ENCODE results near the gene TMCC2.
"Not testable (repeated sequence)": the region's sequence is repeated elsewhere in the genome, so short reads cannot be mapped to it uniquely, and the experiment has no call there.

The TMCC2 gene

GRCh38 chr1:205227584-205228013 is at the start of gene TMCC2:
Gene TMCC2, plus strand, starts transcription at chr1:205227946. Its CDS starts 619 bp downstream, at chr1:205228565.
- Histone ChIP-seq H3K36me3 (ENCODE audit: control insufficient read depth, insufficient read depth, low read length) (no peaks in the 10 kb centered on the region), H3K27me3 (replicated peaks; ENCODE audit: control insufficient read depth, insufficient read depth, low read length) (no peaks in the 10 kb centered on the region), H3K4me3 (replicated peaks; ENCODE audit: low read depth, low read length) (peak within 1 kb of the TSS; percentile 63)
- TF ChIP-seq CTCF (IDR thresholded peaks at IDR 0.05; ENCODE audit: insufficient read depth, low read length, poor library complexity, severe bottlenecking), result no peak
- peak; percentile 90 for DNase-seq (ENCODE audit: extremely low read depth, insufficient read length)

GRCh38 chr1:205179842-205180241 is 47.9 kb upstream of the TMCC2 start:
- no peak for TF ChIP-seq CTCF (IDR thresholded peaks at IDR 0.05; ENCODE audit: insufficient read depth, low read length, poor library complexity, severe bottlenecking)
- DNase-seq (ENCODE audit: extremely low read depth, insufficient read length), result no peak
- no peak overlapping the region for H3K4me3 ChIP-seq (replicated peaks; ENCODE audit: low read depth, low read length)
- no peaks in the 10 kb centered on the region for H3K27me3 ChIP-seq (replicated peaks; ENCODE audit: control insufficient read depth, insufficient read depth, low read length)
- no peaks in the 10 kb centered on the region for H3K36me3 ChIP-seq (ENCODE audit: control insufficient read depth, insufficient read depth, low read length)

GRCh38 chr1:205180331-205180730 is 47.4 kb upstream of the TMCC2 start:
- not testable (repeated sequence) for DNase-seq (ENCODE audit: extremely low read depth, insufficient read length); H3K27me3 ChIP-seq (replicated peaks; ENCODE audit: control insufficient read depth, insufficient read depth, low read length); H3K36me3 ChIP-seq (ENCODE audit: control insufficient read depth, insufficient read depth, low read length); H3K4me3 ChIP-seq (replicated peaks; ENCODE audit: low read depth, low read length)

- Histone ChIP-seq H3K27me3 (replicated peaks; ENCODE audit: control insufficient read depth, insufficient read depth, low read length) (no peaks in the 10 kb centered on the region), H3K36me3 (ENCODE audit: control insufficient read depth, insufficient read depth, low read length) (no peaks in the 10 kb centered on the region), H3K4me3 (replicated peaks; ENCODE audit: low read depth, low read length) (no peak overlapping the region)
- TF ChIP-seq CTCF (IDR thresholded peaks at IDR 0.05; ENCODE audit: insufficient read depth, low read length, poor library complexity, severe bottlenecking), result no peak
- no peak for DNase-seq (ENCODE audit: extremely low read depth, insufficient read length)
These were observed 44.8 kb upstream of the TMCC2 start for GRCh38 chr1:205182930-205183329.

GRCh38 chr1:205183676-205184335 is 43.9 kb upstream of the TMCC2 start:
- H3K4me3 ChIP-seq (replicated peaks; ENCODE audit: low read depth, low read length), result no peak overlapping the region
- no peak for TF ChIP-seq CTCF (IDR thresholded peaks at IDR 0.05; ENCODE audit: insufficient read depth, low read length, poor library complexity, severe bottlenecking)
- H3K27me3 ChIP-seq (replicated peaks; ENCODE audit: control insufficient read depth, insufficient read depth, low read length), result no peaks in the 10 kb centered on the region
- DNase-seq (ENCODE audit: extremely low read depth, insufficient read length), result no peak
- no peaks in the 10 kb centered on the region for H3K36me3 ChIP-seq (ENCODE audit: control insufficient read depth, insufficient read depth, low read length)

- Histone ChIP-seq H3K27me3 (replicated peaks; ENCODE audit: control insufficient read depth, insufficient read depth, low read length) (no peaks in the 10 kb centered on the region), H3K4me3 (replicated peaks; ENCODE audit: low read depth, low read length) (no peak overlapping the region), H3K36me3 (ENCODE audit: control insufficient read depth, insufficient read depth, low read length) (no peaks in the 10 kb centered on the region)
- no peak for TF ChIP-seq CTCF (IDR thresholded peaks at IDR 0.05; ENCODE audit: insufficient read depth, low read length, poor library complexity, severe bottlenecking)
- DNase-seq (ENCODE audit: extremely low read depth, insufficient read length), result peak; percentile 5
These were observed 41.6 kb upstream of the TMCC2 start for GRCh38 chr1:205186191-205186590.

All from GM06990 (cell line).